GM23248 (cell line): ENCODE results near the gene PKP1.

Source experiments
- EZH2 ChIP-seq: fragments of 200-600 bp; sonication (generic); IDR thresholded peaks from 2 replicates; pipeline ENCODE4 v1.6.1; 2018; ENCODE audit warnings: antibody characterized with exemption, mild to moderate bottlenecking; ENCODE audit not compliant: insufficient read depth, poor library complexity, severe bottlenecking
- EZH2phosphoT487 ChIP-seq: fragments of 200-600 bp; sonication (generic); IDR thresholded peaks from 2 replicates; pipeline ENCODE4 v1.6.1; 2018; ENCODE audit warnings: antibody characterized with exemption, moderate library complexity, mild to moderate bottlenecking, low read depth; ENCODE audit not compliant: insufficient read depth

DNA sequence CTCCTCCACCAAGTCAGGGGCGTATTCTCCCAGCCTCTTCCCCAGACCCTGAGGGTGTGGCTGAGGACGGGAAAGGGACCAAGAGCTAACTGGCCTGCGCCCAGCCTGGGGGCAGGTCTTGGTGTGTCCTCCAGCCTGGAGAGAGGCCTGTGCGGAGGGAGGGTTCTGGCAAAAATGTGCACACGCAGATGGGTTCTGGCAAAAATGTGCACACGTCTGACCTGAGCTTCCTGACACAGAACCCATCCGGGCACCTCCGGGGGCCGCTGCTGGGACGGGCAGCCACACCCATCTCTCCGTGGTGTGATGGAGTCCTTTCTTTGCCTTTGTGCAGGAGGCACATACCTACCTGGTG, 23.1 kb upstream of the PKP1 start:
- TF ChIP-seq EZH2 (no peak), EZH2phosphoT487 (no peak)
